Activated CD4-positive, alpha-beta T cell treated with anti-CD3 and anti-CD28 coated beads, Interleukin-2, amount 50 U/mL, for 24 hours (primary cell): ENCODE data around the gene MRPS2.
"Not testable (repeated sequence)": the region's sequence is repeated elsewhere in the genome, so short reads cannot be mapped to it uniquely, and the experiment has no call there.

Source experiments
- DNase-seq, 2 donors: peaks; one replicate each; pipeline ENCODE4 v3.0.0-alpha.2; 2020; ENCODE audit warnings: low read depth in 1 of 2, low spot score in 1 of 2

The MRPS2 gene

DNA sequence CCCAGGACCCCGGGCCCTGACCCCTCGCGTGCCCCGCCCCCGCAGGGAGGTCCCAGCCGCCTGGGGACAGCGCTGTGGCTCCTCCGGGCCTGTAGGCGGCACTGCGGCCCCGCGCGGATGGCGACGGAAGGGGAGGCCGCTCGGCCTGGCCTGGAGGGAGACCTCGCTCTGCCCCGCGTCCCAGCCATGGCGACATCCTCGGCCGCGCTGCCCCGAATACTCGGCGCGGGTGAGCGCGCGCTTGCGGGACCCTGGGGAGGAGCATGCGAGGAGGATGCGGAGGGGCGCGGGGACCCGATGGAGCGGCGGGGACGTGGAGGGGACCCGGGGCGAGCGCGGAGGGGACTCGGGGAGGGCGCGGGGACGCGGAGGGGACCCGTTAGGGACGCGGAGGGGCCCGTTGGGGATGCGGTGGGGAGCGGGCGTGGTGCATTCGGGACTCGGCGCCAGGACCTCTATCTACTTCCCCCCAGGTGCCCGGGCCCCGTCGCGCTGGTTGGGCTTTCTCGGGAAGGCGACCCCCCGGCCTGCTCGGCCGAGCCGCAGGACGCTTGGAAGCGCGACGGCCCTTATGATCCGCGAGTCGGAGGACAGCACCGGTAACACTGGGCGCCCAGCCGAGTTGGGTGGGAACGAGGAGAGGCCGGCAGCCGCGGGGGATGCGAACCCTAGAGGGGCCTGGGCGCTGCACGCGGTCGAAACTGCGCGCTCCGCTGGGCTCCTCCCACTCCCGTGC, at the start of gene MRPS2:
Gene MRPS2 (plus strand): TSS at position 158 of the 736 bp plus-strand sequence. CDS start 29 bp downstream, at position 187.
- peak; percentile 74 to 76 for DNase-seq

DNA sequence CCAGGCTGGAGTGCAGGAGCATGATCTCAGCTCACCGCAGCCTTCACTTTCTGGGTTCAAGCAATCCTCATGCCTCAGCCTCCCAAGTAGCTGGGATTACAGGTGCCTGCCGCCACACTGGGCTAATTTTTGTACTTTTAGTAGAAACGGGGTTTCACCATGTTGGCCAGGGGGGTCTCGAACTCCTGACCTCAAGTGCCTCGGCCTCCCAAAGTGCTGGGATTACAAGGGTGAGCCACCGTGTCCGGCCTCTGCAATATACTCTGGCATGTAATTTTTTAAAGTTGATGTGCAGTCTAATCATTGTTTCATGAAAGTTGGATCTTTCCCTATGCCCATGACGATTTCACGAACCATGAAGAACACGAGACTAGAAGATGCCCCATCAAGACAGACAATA, 49.5 kb upstream of the MRPS2 start:
- no peak for DNase-seq

DNA sequence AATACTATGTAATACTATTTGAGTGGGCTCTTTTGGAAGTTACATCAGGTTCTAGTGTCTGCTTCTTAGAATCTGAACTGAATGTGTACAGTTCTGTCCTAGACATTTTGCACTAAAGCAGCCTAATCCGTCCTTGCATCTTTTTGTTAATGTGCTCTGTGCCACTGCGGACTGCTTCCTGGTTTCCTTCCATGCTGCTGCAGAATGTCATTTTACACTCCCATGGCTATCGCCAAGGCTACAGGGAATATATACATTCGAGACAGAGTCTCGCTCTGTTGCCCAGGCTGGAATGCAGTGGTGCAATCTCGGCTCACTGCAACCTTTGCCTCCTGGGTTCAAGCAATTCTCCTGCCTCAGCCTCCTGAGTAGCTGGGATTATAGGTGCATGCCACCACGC, 48.6 kb upstream of the MRPS2 start:
- DNase-seq = not testable (repeated sequence)

DNA sequence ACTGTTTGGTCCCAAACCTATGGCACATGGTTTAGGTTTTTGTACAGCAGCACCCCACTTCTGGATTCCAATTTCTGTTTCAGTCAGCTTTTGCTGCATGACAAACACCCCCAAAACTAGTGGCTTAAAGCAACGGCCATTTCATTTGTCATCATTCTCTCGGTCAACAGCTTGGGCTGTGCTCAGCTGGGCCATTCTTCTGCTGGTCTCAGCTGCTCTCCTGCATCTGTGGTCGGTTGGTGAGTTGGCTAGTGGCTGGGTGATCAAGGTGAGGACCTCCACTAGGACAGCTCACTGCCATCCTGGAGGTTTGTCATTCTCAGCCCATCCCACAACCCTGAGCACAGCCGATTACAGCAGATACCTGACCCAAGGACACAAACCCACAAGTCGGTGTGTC, 45.7 kb upstream of the MRPS2 start:
- DNase-seq = no peak

DNA sequence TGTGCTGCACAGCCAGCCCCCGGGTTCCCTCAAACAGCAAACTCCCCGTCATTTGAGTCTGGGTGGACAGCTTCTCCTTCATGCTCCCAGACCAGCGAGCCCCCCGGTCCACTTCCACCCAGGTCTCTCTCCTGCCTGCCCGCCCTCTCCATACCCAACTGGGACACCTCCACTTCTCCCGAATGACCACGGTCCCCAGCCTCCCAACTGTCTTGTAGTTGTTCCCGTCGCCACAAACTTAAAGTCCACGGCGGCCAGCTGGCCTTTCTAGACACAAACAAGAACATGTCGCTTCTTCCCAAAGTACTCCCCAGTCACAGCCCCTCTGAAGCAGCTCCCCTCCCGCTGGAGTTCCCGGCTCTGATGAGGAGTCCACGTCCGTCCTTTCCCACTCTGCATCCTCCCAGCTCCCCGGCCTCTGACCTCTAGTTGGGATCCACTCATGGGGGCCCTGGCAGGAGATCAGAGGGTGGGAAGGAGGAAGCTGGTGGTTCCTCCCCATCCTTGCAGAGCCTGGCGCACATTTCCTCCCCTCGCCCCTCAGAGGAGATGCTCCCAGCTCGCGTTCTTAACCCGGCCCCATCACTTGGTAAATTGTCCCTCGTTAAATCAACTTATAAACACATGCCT, 45.0 kb upstream of the MRPS2 start:
- no peak for DNase-seq

DNA sequence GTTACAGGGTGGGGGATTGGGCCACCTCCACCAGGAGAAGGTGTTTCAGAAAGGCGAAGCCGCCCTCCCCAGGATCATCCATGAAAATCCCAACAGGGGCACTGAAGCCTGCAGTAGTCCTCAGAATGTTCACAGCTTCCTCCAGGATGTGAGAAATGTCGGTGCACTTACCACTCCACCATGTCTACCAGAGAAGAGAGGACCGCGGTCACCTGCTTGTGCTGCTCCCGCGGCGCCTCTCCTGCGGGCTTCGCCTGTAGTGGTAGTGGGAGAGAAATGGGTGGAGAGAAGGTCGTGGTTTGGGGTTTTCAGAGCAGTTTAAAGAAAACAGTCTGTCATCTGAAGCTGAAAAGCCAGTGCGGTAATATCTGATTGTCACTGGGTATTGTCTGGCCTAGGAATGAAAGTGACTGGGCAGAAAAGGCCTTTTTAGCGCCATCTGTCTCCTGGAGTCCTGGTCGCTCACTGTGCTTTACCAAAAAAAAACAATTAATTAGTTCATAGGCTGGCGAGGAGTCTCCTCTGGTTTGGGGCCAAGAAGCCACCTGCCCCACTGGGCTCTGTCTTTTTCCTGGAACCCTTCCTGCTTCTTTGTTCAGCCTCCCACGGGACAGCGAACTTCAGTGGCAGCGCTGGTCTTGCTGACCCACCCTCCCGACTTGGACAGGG, 43.9 kb upstream of the MRPS2 start:
- no peak for DNase-seq

DNA sequence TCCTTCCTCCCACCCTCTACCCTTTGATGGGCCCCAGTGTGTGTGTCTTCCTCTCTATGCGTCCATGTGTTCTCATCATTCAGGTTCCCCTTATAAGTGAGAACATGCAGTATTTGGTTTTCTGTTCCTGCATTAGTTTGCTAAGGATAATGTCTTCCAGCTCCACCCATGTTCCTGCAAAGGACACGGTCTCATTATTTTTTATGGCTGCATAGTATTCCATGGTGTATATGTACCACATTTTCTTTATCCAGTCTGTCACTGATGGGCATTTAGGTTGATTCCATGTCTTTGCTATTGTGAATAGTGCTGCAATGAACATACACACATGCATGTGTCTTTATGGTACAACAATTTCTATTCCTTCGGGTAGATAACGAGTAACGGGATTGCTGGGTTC, 42.0 kb upstream of the MRPS2 start:
- DNase-seq = not testable (repeated sequence)

DNA sequence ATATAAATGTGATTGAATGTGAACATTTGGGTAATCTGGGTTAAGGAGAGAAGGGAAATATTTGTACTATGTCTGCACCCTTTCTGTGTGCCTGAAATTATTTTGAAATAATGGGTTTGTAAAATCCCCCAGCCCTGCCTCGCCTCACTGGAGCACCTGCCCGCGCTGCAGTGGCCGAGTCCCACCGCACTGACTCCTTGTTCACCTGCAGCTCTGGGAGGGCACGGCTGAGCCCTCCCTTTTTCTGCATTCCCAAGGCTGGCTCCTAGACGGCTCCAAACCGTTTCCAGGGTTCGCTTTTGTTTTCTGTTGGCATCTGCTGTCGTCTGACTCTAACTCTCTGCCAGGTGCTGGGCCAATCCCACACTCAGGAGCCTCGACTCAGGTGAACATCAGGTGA, 38.5 kb upstream of the MRPS2 start:
- no peak for DNase-seq

DNA sequence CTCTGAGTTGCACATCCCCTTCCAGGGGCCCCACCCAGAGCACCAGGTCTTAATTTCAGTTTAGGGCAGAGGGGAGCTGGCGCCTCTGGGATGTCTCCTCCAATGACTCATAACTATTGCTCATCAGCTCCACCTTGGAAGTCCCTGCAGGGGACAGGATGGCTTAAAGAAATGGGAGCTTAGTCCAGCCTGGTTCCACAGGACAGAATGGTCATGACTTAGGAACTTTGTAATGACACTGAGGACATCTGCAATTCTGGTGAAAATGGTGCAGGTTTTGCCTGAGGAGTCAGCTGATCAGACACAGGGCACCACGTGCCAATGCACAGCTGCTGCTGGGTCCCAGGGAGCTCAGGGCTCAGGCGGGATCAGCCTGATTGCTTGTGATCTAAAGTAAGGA, 37.3 kb upstream of the MRPS2 start:
- DNase-seq = no peak

DNA sequence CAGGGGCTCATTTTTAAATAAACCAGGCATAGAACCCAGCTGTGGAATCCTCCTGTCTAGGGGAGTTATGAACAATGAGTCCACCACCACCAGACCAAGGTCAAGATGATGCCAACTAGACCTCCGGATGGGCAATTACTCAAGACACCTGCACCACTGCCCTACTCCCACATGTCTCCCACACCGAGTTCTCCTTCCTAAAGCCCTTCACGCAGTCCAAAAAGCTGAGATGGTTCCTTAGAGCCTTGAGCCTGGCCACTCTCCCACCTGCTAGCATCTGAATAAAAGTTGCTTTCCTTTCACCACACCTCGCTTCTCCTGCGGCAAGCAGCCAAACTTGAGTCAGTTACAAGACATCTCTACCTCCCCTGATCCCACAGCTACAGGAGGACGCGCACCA, 36.3 kb upstream of the MRPS2 start:
- no peak for DNase-seq

DNA sequence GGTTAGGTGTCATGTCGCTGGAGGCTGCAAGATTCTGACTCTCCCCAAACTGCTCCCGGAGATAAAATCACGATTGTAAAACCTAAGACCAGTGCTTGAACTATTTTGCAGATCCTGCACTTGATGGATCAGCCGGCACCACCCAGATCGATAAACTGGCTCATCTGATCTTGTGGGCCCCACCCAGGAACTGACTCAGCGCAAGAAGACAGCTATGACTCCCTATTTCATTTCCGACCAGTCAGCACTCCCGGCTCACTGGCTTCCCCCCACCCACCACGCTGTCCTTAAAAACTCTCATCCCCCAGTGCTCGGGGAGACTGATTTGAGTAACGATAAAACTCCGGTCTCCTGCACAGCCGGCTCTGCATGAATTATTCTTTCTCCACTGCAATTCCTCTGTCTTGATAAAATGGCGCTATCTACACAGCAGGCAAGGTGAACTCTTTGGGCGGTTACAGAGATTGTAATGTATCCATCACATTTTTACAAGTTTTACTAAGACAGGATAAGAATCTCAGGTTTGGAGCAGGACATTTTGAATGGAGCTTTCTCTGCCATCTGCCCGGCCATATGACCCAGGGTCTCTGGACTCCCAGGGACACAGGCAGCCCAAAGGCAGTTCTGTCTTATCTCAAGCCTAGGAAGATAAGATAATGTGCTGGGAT, 31.5 kb upstream of the MRPS2 start:
- peak; percentile 33 to 44 for DNase-seq

DNA sequence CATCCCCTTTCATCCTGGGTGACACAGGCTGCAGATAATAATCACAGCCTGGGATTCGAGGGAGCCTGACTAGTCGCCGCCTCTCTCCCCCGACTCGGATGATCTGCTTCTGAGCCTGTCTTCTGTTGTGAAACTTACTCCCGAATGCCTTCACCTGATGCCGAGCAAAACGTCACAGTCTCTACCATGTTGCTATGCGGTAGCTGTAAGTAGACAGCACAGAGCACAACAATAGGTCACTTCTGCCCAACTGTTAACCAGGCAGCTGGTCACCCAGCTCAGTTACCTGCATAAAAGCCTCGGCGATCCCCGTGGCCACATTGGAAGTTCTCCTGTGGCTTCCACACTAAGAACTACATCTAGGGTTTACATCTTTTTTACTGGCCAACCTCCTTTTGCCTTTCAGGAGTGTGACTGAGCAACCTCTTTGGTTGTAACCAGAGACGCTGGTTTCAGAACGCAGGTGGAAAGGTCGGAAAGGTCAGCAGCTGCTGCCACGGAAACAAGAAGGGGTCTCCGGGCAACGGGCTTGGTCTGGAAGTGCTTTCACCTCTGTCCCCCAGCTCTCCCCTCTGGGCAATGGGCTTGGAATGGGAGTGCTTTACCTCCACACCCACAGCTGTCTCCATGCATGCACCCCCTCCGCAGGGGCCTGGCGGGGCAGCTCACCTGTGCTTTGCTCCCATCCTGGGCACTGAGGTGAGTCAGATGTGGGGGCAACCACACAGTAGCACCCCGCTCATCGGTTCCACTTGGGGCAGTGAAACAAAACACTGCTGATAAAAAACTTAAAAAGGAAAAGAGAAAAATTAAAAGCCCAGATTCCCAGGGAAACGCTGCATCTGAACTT, 28.5 kb upstream of the MRPS2 start:
- DNase-seq = no peak

DNA sequence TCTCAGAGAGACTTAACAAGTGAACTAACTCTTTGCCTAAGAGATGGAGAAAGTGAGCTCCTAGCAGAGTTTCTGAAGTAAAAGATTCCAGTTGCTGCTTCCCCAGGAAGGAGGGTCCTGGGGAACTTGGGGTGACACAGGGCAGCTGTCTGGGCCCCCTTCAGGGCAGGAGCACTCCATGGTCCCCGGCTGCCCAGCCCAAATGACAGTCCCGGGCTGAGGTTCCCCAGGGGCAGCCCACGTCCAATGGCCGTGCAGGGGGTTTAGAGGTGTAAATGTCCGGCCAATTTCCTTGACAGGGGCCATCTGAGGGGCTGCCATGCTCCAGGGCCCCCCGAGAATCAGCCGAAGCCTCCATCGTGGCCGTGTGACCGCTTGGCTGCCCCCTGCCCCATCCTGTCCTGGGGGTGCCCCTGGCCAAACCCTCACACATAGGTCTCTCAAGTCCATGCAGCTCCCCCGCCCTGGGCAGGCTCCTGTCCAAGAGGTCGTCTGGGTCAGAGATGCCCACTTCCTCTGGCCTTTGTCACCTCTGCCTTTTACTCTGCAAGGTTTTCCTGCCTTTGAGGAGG, 26.4 kb upstream of the MRPS2 start:
- no peak for DNase-seq

DNA sequence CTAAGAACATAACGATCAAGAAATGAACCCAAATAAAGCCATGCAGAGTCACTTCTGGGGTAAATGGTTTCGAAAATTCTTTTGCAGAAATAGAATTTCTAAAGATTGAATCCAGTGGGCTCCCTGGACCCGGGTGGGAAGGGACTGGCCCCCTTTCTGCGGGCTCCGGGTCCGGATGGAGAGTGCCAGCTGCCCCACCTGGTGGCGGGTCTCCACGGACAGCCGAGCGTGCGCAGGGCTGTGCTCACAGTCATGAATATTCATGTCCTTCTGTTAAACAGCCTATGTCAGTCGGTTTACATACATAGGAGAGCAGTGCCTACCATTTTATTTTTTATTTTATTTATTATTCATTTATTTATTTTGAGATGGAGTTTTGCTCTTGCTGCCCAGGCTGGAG, 25.6 kb upstream of the MRPS2 start:
- peak in 1 of 2 donors; percentile 7 for DNase-seq

DNA sequence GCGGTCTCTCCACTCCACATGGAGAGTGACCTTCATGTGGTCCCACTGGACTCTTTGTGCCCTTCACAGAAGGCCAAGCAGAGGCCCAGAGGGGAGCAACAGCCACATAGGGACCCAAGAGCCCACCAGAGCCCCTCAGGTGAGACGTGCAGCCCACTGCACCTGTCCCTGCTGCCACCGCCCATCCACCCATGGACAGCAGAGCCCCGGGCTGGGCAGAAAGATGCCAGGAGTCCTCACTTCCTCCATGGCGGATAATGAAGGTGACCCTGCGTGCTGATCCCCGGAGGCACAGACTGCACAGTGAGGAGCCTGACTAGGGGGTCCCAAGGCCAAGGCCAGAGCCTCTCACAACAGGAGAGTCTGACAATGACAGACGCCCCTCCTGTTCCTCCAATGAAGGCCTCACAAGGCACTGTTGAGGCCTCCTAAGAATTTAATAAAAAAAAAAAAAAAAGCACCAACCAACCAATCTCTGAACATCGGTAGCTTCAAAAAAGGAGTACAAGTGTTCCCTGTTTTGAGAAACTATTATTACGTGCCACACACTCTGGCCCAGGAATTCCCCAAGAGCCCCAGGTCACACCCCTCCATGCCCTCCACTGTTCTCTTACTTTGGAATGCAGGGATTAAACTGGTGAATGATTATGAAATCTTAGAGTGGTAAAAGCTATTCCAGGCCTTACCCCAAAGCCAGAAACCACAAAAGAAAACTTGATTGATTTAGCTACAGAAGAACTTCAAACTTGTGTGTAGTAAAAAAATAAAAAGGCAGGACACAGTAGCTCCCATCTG, 23.7 kb upstream of the MRPS2 start:
- DNase-seq = no peak

DNA sequence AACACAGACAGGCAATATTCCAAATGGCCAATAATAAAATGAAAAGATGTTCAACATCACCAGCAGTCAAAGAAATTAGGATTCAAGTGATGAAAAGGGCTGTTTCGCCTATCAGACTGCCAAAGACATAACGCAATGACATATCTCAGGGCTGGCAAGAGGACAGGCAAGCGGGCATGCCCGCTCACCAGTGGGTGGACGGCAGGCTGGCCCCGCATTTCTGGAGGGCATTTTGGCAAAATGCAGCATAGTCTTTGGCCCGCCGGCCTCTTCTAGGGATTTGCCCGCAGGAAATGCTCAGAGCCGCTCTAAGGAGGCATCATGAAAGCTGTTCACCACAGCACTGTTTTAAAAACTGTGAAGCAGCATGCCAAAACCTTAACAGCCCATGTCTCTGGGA, 22.3 kb upstream of the MRPS2 start:
- DNase-seq = no peak

DNA sequence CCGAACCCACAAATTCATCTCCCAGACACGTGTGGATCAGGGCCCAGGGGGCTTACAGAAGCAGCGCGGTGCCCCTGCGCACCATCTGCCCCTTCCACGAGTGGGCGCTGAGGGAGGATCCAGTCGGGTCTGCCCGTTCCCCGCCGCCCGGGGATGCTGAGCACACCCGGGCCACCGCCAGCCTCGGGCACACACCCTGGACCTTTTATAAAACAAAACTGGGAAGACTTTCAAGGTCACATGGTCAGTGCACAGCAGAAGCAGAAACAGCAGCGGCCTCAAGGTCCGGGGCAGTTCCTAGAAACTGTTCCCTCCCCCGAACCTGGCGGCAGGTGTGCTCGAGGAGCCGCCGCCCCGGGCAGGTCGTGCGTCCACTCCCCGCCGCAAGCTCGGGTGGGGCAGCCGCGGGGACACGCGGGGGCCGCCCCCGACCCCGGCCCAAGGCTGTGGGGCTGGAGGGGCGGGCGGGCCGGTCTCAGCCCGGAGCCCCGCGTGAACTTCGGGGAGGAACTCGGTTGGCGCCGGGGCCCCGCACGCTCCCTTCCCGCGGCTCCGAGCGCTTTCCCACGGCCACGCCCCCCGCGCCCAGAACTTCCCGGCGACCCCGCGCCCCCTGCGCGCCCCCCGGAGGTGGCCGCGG, 21.5 kb upstream of the MRPS2 start:
- no peak for DNase-seq

DNA sequence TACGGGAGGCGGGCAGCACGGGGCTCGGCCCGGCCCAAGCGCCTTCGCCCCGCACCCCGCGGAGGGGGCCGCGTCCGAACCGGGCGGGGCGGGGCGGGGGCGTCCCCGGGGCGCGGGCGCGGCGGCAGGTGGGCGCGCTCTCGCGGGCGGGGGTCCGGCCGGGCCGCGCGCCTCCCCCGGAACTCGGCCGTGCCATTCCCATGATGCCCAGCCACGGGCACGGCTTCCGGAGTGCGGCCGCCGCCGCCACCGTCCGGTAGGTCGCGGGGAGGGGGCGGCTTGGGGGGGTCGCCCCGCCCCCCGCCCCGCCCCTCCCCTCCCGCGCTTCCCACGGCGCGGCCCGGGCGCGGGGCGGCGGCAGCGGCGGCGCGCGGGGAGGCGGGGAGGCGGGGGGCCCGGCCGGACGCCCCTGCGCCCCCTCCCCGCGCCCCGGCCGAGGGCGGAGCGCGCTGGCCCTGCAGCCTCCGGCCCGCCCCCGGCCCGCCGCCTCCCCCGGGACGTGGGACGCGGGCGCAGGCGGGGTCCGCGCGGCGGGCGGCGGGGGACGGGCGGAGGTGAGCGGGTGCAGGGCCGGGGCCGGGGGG, 20.9 kb upstream of the MRPS2 start, which contains the start of gene PPP1R26:
Gene PPP1R26 (plus strand): TSS at position 314 of the 584 bp plus-strand sequence. CDS start 4,729 bp downstream, outside the sequence.
- no peak for DNase-seq
